HG02885 (cell line): ENCODE results near the gene SEMG1.

Source experiments
- ATAC-seq: cut with Tn5 transposase; IDR thresholded peaks from one replicate; pipeline ENCODE4 v1.9.1; 2021; ENCODE audit warnings: mild to moderate bottlenecking; ENCODE audit not compliant: unreplicated experiment, poor library complexity

Gene SEMG1

DNA sequence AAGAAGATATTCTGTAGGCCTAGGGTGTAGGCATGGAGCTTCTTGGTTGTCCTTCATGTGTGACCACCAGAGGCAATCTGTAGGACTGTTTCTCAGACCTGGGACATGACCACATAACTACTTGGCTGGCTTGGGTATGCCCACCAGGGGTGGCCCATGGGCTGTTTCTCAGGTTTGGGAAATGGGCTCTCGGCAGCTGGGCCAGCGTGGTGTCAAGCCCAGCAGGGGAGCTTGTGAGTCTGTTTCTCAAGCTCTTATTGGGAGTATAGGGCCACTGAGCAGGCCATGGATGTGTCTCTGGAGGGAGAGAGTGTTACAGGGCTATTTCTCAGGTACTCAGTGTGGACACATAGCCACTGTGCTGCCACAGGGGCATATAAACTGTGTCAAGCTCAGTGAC, 11.8 kb downstream of the SEMG1 start:
- ATAC-seq: no peak

DNA sequence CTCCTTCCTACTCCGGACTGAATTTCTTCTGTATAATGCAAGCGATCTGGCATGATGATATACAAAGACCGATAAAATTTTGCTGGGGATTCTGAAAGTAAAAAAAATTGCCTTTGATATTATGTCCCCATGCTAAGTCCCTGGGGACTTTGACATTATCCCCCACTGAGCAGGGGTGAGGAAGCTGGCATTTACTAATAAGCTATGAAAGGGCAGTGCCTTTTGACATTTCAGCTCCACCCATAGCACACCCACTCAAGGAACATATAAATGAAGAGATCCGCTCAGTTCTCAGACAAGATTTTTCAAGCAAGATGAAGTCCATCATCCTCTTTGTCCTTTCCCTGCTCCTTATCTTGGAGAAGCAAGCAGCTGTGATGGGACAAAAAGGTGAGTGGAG, 14.2 kb downstream of the SEMG1 start, which contains the start of gene SEMG2:
TSS of gene SEMG2 (plus strand) at position 298 of the 400 bp plus-strand sequence. CDS start at position 315, 17 bp downstream.
- no peak for ATAC-seq

DNA sequence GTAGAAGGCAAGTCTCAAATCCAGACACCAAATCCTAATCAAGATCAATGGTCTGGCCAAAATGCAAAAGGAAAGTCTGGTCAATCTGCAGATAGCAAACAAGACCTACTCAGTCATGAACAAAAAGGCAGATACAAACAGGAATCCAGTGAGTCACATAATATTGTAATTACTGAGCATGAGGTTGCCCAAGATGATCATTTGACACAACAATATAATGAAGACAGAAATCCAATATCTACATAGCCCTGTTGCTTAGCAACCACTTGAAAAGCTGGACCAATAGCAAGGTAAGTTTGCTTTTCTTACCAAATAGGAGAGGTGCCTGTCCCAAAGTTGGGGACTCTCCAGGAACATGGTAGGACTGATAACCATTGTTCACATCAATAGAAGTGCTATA, 16.3 kb downstream of the SEMG1 start:
- no peak for ATAC-seq

DNA sequence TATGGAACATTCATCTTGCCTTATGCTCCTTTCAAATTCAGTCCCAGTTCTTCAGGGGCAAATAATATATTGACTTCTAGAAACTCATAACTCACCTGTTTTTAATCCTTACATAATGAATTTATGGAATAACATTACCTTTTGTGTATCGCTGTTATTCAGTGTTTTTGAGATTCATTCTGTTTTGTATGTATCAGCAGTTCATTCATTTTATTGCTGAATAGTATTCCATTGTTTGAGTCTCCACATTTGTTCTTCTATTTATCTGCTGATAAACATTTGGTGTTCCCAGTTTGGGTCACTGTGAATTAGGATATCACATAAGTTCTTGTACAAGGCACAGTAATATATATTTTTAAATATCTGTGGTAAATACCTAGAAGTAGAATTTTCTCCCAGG, 19.5 kb downstream of the SEMG1 start:
- ATAC-seq: no peak

DNA sequence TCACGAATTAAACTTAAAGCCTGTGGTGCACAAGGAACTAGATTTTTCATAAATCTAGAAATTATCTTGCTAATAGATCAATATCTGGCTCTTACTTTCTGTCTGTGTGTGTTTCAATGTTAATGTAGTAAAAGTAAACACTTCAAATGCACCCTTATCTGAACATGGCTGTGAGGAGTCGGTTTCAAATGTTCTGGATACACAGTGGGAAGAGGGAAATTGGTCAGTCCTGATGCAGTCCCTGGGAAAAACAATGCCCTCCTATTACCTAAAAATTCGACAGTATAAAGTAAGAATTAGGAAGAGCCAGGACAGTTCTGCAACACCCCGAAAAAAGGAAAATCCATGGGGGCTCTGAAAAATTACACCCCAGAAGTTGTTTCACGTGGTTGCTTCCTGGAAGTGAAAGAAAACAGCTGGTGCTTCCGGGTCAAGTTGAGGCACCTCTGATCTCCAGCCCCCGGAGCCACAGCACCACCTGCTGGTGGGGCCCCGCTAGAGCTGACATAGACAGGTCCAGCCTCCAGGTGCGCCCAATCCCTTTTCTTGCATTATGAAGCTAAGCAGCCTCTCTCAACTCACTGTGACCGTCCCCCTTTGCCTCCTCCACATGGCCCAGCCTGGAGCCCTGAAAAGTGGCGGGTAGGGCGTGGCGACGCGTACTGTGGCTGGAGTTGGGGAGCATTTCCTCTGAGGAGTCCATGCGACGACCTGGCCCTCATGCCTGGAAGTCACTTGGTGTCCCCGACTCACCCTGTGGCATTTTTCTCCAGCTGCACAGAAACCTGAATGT, 22.6 kb downstream of the SEMG1 start:
- no peak for ATAC-seq

DNA sequence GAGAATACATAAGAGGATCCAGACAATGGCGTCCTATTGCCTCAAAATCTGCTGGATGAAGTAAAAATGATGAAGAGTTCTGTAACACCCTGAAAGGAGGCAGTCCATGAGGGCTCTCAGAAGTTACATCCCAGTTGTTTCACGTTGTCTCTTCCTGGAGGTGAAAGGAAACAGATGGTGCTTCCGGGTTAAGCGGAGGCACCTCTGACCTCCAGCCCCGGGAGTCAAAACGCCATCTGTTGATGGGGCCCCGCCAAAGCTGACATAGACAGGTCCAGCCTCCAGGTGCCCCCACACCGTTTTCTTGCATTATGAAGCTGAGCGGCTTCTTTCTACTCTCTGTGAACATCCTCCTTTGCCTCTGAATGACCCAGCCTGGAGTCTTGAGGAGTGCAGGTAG, 23.8 kb downstream of the SEMG1 start:
- no peak for ATAC-seq

DNA sequence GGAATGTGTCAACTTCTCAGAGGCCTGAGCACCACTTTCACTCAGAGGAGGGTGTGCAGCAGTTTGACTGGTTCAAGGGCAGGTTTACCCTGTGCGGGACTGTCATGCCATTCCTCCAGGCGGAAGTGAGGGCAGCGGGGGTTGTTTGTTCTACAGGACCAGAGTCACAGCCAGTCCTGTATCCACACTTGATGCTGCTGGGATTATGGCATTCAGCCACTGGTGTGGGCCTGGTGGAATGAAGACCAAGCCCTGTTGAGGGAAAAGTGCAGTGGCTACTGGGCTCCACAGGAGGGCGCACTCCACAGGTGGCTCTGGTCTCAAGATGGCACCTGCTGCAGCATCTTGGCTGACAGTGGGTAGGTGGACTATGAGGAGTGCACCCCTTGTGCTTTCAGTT, 29.2 kb downstream of the SEMG1 start:
- no peak for ATAC-seq

DNA sequence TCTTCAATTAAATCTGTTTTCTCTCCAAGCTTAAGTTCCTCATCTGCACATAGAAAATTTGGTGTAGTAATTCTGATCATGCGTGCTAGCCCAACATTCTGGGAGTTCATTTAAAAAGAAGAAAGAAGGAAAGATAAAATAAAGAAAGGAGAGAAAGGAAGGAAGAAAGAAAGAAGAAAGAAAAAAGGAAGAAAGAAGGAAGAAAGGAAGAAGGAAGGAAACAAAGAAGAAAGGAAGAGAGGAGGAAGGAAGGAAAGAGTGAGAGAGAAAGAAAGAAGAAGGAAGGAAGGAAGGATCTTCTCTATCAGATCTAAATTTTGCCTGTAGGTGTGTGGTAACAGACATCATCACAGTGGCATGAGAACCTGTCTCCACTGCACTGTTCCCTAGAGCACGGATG, 31.3 kb downstream of the SEMG1 start:
- ATAC-seq: no peak

DNA sequence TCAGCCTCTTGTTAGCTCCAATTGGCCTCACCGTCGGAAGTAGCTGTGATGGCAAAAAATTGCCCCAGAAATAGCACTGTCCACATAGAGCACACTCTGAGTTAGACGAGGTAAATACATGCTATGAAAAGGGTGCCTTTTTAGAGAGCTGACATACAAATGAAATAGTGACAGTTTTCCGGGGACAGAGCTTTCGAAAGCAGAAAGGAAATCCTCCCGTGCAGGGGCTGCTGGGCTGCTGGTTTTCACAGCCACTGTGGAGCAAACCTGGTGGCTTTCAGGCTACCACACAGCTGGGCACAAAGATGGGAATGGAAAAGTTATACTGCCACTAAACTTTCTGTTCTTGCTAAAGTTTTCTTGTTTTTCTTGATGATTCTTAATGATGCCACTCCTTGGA, 39.3 kb downstream of the SEMG1 start:
- no peak for ATAC-seq

DNA sequence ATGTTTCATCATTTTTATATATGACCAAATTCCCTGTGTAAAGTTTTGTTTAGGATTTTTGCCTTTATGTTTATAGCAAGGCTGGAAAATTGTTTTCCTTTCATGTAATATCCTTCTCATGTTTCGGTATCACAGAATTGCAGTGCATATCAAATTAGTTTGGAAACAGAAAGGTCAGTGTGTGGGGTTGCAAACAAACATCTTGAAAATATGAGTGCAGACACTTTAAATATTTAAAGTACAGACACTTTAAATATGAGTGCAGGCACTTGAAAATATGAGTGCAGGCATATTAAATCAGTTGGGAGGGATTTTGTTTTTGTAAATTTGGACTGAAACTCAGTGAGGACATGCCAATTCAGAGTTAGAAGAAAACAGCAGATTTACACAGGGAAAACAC, 41.0 kb downstream of the SEMG1 start:
- ATAC-seq: no peak

DNA sequence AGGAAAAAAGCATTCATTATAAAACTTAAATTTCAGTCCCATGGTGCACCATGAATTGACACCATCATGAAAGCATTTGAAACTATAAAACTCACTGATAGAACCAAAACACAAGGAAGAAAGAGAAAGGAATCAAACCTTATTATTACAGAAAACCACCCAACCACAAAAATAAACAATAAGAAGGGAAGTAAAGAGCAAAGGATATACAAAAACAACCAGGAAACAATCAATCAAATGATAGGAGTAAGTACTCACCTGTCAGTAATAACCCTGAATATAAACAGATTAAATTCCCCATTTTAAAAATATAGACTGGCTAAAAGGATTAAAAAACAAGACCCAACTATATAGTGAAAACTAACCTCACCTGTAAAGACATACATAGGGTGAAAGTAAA, 41.8 kb downstream of the SEMG1 start:
- no peak for ATAC-seq

DNA sequence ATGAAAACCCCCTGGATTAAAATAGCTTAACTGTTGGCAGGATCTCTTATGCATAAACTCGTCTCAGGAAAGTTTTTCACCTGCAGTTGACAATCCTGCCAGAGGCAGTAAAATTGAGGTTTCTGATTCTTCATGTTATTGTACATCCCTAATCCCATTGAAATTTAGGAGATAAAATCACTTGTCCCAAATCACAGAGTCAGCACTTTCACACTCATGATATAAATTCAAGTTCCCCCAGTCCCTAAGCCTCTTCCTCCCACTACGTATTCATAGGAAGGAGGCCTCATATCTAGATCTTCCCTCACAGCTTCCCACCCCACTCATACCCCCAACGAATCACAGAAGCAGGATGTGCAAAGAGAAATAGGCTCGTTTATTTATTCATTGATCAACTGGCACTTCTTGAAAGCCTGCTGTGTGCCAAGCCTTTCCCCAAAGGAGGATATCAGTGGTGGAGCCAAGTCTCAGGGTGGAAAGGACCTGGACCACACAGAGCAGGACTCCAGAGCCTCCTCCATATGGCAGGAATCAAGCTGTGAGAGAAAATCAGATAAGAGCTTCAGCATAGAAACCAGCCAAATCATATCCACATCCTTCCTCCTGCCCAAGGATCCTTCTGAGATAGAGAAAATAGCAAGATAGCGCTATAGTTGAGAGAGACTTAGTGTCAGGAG, 45.2 kb downstream of the SEMG1 start:
- ATAC-seq: no peak

DNA sequence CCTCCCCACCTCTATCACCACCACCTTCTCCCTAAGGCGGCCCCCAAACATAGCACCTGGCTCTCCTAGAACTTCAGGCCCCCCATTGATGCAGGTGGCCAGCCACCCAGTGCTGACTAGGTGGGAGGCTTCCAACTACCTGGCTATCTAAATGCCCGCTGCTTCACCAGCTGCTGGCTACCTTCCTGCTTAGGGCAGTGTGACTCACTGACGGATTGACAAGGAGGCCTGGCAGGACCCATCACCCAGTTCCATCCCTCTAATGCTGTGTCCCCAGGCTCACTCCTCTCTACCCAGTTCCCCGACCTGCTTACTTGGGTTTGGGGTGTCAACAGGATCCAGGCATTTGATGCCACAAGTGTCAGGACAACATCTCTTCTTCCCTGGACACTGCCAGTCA, 46.4 kb downstream of the SEMG1 start:
- no peak for ATAC-seq

DNA sequence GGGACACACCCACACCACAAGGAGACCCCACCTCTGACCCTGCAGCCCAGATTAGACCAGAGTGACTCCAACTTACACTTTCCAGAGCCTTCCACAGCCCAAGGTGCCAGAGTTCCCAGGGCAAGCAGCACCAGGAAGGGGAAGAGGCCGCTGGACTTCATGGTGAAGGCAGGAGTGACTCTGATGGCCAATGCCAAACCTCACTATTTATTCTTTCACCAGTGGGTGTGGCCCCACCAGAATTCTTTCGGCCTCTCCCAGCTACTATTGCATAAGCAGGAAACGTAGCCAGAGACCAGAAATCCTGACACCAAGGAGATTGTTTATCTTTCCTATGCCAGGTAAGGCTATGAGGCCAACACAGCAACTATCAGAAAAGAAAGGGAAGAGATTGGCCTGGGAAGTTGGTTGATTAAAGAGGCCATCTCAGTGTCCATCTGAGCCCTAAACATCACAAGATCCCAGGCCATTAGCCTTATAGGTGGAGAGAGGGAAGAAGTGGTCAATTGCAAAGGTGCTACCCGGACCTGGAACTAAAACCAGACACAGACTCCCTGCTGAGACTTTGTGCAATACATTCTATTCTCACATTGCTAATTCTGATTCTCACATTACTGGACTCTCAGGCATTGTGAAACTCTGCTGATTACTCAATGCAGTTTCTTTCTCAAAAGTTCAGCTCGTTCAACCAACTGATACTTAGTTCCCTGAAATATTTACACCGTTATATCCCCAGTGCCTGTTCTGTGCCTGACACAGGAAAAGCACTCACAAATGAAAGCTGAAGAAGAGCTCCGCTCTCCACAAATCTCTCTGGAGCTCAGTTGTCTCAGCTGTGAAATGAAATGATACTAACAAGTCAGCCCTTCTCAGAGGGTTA, 47.8 kb downstream of the SEMG1 start, which contains the start of gene SLPI:
TSS of gene SLPI (minus strand) at position 182 of the 880 bp plus-strand sequence. CDS start at position 161, 21 bp downstream.
- ATAC-seq: no peak

DNA sequence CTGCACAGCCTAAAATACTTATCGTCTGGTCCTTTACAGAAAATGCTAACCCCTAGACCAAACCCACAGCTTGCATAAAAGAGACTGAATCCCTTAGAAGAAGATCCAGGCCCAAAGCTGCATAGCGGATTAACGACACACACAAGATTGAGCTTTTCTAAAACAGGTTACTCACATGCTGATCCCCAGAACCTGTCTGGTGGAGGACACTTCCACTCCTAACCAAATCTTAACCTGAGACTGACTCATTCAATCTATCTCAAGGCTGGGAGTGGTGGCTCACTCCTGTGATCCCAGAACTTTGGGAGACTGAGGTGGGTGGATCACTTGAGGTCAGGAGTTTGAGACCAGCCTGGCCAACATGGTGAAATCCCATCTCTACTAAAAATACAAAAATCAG, 50.3 kb downstream of the SEMG1 start:
- ATAC-seq: no peak

DNA sequence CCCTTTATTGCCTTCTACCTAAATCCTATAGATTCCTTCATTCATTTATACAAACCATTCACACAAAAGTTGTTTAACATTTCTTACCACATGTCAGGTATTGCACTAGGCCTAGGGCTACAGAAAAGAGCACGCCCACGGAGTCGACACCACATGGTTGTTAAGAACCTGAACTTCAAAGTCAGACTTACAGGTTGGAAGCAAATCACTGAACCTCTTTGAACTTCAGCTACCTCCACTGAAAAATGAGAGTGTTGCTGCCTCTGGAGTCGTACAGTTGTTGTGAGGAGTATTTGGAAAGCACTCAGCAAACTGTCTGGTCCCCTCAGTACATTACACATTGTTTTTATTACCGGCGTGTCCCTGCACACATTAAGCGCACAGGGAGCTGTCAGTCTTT, 50.9 kb downstream of the SEMG1 start:
- no peak for ATAC-seq

DNA sequence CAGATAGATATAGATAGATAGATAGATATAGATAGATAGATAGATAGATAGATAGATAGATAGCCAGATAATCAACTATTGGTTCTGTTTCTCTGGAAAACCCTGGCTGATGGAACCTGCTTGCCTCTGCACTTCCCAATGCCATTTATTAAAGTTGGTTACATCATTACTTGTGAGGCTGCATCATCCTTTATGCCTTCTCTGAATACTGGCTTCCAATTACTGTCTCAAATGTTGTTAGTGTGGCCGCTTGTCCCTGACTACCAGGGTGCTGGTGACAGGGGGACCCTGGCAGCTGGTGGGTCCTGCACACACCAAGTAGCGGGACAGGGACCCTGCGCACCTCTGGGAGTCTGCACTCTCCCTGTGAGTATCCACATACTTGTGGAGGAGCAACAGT, 51.4 kb downstream of the SEMG1 start:
- ATAC-seq: no peak

DNA sequence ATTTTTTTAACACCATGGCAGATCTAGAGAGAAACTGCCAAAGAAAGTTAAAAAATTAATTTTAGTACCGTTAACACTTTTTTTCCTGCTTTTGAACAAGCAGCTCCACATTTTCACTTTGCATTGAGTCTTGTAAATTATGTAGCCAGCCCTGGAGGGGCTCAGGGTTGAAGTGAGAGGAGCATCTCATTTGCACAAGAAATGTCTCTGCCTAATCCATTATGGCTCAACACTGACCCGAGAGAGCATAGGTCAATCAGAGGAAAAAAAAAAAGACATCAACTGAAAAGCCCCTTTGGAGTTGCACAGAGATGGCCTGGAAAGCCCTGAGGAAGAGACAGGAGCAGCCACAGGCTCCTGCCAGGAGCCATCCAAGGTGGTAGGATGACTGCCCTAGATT, 51.8 kb downstream of the SEMG1 start:
- no peak for ATAC-seq
